ENCODE results near the gene EEFSEC.

DNA sequence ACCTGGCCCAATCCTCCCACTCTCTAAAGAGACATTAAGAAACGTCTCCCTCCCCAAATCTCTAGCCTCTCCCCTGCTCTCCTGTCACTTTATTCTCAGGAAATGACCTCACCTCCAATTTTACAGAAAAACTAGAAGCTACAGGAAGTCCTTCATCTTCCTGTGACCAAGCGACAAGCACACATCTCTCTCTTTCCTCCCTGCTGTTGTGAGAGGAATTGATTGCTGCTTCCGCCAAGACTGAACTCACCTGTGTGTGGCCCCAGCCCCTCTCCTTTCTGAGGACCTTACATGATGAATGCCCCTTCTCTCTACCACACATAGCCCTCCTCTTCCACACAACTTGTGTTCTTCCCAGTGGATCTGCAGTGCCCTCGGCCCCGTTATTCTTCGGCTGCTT is 295.2 kb downstream of the EEFSEC start:
- TF ChIP-seq, protein P1, sequence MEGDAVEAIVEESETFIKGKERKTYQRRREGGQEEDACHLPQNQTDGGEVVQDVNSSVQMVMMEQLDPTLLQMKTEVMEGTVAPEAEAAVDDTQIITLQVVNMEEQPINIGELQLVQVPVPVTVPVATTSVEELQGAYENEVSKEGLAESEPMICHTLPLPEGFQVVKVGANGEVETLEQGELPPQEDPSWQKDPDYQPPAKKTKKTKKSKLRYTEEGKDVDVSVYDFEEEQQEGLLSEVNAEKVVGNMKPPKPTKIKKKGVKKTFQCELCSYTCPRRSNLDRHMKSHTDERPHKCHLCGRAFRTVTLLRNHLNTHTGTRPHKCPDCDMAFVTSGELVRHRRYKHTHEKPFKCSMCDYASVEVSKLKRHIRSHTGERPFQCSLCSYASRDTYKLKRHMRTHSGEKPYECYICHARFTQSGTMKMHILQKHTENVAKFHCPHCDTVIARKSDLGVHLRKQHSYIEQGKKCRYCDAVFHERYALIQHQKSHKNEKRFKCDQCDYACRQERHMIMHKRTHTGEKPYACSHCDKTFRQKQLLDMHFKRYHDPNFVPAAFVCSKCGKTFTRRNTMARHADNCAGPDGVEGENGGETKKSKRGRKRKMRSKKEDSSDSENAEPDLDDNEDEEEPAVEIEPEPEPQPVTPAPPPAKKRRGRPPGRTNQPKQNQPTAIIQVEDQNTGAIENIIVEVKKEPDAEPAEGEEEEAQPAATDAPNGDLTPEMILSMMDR (IDR thresholded peaks at IDR 0.05): no peak
- no peak for TF ChIP-seq POLR2AphosphoS5 (IDR thresholded peaks at IDR 0.05; ENCODE audit: insufficient read depth in 1 of 2, low read depth in 1 of 2)
